HG02884 (cell line): Measurements from ENCODE around the gene HSD11B1.

Experiments
- ATAC-seq: cut with Tn5 transposase; IDR thresholded peaks from one replicate; pipeline ENCODE4 v1.9.1; 2021; ENCODE audit warnings: mild to moderate bottlenecking, moderate library complexity; ENCODE audit not compliant: unreplicated experiment

Gene HSD11B1

DNA sequence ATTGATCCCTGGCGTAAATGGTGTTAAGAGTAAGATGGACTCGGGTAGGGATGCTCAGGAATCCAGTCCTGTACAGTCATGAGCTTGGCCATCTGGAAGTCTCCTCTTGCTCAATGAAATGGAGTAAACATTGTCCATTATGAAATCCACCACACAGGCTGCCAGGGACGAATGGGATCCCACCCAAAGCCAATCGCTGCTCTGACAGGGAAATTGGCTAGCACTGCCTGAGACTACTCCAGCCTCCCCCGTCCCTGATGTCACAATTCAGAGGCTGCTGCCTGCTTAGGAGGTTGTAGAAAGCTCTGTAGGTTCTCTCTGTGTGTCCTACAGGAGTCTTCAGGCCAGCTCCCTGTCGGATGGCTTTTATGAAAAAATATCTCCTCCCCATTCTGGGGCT, at the start of gene HSD11B1:
HSD11B1 (plus strand) TSS at position 263 of the 400 bp plus-strand sequence; CDS start at position 360, 97 bp downstream.
- ATAC-seq: no peak

- no peak for ATAC-seq
Measured at GRCh38 chr1:209655411-209656231, 49.0 kb upstream of the HSD11B1 start.

DNA sequence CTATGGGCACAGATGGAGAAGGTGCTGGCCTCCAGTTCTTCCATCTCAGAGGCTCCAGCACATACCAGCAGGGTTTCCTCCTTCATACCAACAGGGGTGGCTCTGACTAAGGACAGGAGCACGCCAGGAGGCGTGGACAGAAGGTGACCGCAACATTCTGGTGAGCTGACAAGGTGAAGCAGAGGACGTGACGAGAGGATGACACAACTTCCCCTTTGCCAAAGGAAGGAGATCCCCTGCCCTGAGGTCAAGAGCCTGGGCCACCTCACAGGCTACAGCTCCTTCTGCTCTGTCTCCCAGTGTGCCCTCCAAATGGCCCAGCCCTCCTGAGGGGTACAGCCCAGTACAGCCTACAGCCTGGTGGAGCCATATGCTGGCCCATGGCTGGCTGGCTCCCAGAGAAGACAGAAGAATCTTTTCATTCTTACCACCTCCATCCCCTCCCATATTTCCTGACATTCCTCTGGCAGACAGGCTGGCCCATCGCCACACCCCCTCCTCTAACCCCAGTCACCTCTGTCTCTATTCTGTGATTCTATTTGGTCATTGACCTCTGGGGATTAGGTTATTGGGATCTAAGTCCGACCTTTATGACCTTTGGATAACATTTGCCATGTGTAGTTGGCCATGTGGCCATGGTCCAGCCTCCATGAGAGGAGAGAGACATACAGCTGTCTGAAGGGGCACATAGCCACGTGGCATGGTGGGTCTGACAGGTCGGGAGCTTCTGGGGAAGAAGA, 47.3 kb upstream of the HSD11B1 start:
- ATAC-seq: no peak

- ATAC-seq: no peak
Measured at GRCh38 chr1:209657918-209658317, 46.7 kb upstream of the HSD11B1 start.

DNA sequence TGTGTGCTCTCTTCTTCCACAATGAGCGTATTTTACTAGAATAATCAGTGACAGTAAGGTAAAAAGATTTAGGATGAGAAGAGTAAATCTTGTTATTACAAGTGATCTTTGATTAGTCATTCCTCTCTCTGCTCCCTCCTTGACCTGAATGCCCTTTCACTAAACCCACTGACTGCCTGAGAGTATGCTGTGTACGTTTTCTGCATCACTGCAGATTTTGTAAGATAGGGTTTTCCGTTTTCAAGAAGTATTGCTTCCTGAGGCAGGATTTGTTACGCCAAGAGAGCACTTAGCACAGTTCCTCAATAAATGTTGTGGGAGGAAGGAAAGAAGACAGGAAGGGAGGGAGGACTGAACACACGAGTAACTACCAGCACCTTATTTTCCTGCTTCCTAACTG, 44.7 kb upstream of the HSD11B1 start:
- peak; percentile 92 for ATAC-seq

GRCh38 chr1:209661071-209661470, 43.6 kb upstream of the HSD11B1 start:
- no peak for ATAC-seq

- ATAC-seq: no peak
Measured at GRCh38 chr1:209662879-209663327, 41.7 kb upstream of the HSD11B1 start.

GRCh38 chr1:209667103-209667502, 37.5 kb upstream of the HSD11B1 start:
- no peak for ATAC-seq

- peak; percentile 55 for ATAC-seq
Measured at GRCh38 chr1:209667708-209668107, 36.9 kb upstream of the HSD11B1 start.

- ATAC-seq: no peak
Measured at GRCh38 chr1:209670441-209671082, 34.1 kb upstream of the HSD11B1 start.

DNA sequence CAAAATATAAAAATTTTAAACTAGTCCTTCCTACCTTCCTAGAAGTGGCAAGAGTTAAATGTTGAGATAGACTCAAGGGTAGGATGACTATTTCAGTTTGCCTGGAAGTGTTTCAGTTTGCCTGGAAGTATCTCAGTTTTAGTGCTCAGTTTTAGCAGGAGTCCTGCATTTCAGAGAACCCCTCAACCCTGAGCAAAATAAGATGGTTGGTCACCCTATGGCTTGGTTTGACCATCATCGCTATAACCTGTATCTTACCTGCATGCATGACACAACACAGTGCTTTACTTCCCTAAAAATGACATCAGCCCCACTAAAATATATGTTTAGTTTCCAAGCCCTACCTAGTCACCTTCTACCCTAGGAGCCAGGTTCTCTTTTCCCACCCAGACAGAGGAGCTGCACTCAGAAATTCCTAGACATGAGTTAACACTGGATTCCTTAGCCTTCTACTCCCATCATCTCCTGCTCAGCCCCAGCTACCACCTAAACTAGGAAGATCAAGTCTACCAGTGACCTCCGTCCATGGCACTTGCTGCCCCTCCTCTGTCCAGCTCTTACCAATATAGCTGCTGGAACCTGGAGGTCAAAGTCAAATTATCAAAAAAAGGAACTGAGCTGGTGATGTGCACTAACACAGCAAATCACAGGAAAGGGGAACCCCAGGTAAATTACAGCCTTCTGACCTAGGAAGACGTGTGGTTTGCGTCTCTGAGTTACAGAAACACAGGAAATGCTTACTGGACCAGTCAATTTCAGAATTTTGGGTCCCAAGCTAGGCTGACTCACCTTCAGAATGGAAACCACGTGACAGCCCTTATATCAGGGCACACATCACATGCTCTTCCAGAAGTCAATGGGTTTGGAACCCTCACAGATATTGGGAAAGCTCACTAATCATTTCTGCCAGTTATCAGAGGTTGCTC, 31.7 kb upstream of the HSD11B1 start:
- peak; percentile 90 for ATAC-seq

GRCh38 chr1:209673631-209674417, 30.8 kb upstream of the HSD11B1 start:
- no peak for ATAC-seq

- no peak for ATAC-seq
Measured at GRCh38 chr1:209674957-209675564, 29.6 kb upstream of the HSD11B1 start, which contains the start of gene G0S2. TSS of gene G0S2 (plus strand) at chr1:209675412. CDS start at chr1:209675685, 273 bp downstream.

DNA sequence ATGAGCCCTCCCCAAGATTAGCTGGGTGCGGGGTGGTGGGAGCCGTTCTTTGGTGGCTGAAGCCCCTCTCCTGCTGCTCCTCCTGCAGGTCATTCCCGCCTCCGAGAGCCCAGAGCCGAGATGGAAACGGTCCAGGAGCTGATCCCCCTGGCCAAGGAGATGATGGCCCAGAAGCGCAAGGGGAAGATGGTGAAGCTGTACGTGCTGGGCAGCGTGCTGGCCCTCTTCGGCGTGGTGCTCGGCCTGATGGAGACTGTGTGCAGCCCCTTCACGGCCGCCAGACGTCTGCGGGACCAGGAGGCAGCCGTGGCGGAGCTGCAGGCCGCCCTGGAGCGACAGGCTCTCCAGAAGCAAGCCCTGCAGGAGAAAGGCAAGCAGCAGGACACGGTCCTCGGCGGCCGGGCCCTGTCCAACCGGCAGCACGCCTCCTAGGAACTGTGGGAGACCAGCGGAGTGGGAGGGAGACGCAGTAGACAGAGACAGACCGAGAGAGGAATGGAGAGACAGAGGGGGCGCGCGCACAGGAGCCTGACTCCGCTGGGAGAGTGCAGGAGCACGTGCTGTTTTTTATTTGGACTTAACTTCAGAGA, 29.0 kb upstream of the HSD11B1 start:
- no peak for ATAC-seq

GRCh38 chr1:209678981-209679539, 25.6 kb upstream of the HSD11B1 start:
- ATAC-seq: no peak

- no peak for ATAC-seq
Measured at GRCh38 chr1:209685821-209686220, 18.8 kb upstream of the HSD11B1 start.

DNA sequence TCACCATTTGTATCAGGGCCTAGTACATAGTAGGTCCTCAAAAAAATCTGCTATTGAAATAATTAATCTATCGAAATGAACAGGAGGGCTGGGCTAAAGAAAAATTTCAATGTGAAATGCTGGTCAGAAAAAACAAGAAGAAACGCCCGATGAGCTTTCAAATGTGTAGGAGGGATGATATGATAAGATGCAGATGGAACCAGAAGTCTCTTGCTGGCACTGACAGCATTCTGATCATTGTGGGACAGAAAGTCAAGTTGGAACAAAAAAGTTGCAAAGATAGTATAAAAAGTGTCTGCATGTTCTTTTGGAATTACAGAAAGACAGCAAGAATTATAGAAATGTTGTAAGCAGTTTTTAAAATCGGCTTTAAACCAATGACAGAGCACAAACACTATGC, 18.3 kb upstream of the HSD11B1 start:
- no peak for ATAC-seq

DNA sequence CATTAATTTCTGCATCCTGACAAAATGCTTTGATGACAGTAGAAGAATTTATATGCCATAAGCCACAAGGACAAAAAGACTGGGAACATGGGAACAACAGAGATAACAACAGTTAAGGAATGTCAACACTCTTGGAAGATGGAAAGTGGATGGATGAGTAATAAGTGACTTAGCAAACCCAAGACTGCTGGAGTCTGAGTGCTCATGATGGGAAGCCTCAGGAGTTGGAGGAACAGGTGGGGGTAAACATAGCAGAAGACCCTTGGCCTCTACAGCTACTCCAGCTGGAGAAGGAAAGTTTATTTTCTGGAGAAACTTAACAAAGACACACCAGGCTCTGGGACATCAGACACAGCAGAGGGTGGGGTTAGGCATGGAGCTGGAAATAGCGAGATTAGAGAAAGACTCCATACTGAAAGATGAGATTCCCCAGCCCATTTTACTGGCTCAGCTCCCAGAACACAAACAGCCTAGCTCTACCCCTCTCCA, 15.9 kb upstream of the HSD11B1 start:
- no peak for ATAC-seq
